Activated CD4-positive, alpha-beta memory T cell treated with anti-CD3 and anti-CD28 coated beads, Interleukin-2, amount 10 ng/mL, durations not matched to agents 7 days and 5 days (primary cell): ENCODE results near the gene PRKN. TPM values are rescaled to one million over a fixed set of nuclear protein-coding genes. Genes with fewer than 3 reads are reported as not detected.

Experiments used
- CTCF ChIA-PET: fragments of 350-600 bp; sonication (Branson Sonifier 250); formaldehyde crosslinking; loops from one replicate; lab custom pipeline; 2021; ENCODE audit warnings: antibody characterized with exemption, inconsistent platforms; lab: Charles Lee
- POLR2A ChIA-PET: fragments of 350-600 bp; sonication (Branson Sonifier 250); formaldehyde crosslinking; loops from one replicate; lab custom pipeline; 2021; ENCODE audit warnings: antibody characterized with exemption; lab: Charles Lee
- DNase-seq: peaks from one replicate; pipeline ENCODE4 v3.0.0-alpha.2; 2020
- H3K27ac Mint-ChIP-seq: one replicate; pipeline ENCODE4 v1.8.0; 2021; ENCODE audit warnings: mild to moderate bottlenecking, mixed read lengths
- H3K27me3 Mint-ChIP-seq: one replicate; pipeline ENCODE4 v1.8.0; 2021; ENCODE audit warnings: mixed read lengths
- H3K36me3 Mint-ChIP-seq: one replicate; pipeline ENCODE4 v1.8.0; 2021; ENCODE audit warnings: low read depth, mixed read lengths
- H3K4me1 Mint-ChIP-seq: one replicate; pipeline ENCODE4 v1.8.0; 2021; ENCODE audit warnings: mixed read lengths
- H3K4me3 Mint-ChIP-seq: one replicate; pipeline ENCODE4 v1.8.0; 2021; ENCODE audit warnings: mild to moderate bottlenecking, mixed read lengths
- H3K9me3 Mint-ChIP-seq: one replicate; pipeline ENCODE4 v1.8.0; 2021; ENCODE audit warnings: mixed read lengths
- total RNA-seq, 2 experiments: library from RNA; stranded (reverse); gene quantifications; one replicate each; pipeline ENCODE4 v1.2.3, GENCODE V29; 2021

PRKN gene
- total RNA-seq, 2 experiments from 2014 or later: 0.13 to 0.43 TPM

DNA sequence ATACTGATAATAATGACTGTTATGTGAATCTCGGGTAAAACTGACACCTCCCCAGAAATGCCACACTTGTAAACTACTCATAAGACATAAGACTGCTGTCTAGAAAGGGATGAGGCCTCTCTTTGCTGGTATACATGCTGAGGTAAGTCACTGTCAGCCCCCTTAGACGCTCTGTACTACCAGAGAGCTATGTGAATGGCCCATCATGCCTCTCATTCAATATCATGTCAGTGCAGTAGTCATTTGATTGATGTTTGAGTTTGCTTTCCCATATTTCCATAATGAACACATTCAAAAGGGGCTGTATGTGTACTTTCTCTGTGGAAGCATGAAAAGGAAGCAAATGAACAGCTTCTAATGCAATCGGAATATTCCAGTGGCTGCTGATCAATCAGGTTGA lies 1334.3 kb downstream of the PRKN start:
- H3K36me3 Mint-ChIP-seq: no peaks in the 10 kb centered on the region
- H3K27ac Mint-ChIP-seq: no peak overlapping the region
- no peaks in the 10 kb centered on the region for H3K9me3 Mint-ChIP-seq
- no peak overlapping the region for H3K4me3 Mint-ChIP-seq
- no peaks in the 10 kb centered on the region for H3K4me1 Mint-ChIP-seq
- POLR2A ChIA-PET: interaction anchor here (0.6 to 1.7 kb wide), 3 partner anchors 25 to 273 kb away, joined by 3 to 5 read pairs (median 4); partner anchors contain the start of gene AGPAT4
- DNase-seq: no peak
- H3K27me3 Mint-ChIP-seq: peaks cover 29% of the 10 kb centered on the region
- CTCF ChIA-PET: interaction anchor here (0.7 to 2.5 kb wide), 7 partner anchors 9 to 463 kb away, joined by 3 to 13 read pairs (median 4); no protein-coding TSS in a partner anchor

DNA sequence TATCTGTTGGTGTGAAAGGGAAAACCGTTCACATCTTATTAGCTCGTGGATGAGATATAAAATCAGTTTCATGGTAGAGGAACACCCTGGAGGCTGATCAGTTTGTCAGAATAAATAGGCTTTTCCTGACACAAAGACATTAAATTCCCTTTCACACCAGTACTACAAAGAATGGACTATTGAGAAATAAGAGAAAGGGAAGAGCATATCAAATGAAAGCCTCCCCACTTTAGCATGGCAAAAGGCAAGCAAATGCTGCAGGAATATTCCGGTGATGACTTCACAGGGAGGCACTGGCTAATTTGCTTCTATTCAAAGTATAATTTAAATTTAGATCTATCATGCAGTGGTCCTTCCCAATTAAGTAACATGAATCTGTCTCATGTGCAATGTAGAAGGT lies 1337.8 kb downstream of the PRKN start:
- Mint-ChIP-seq H3K4me1 (no peaks in the 10 kb centered on the region), H3K4me3 (no peak overlapping the region), H3K27me3 (no peaks in the 10 kb centered on the region), H3K36me3 (no peaks in the 10 kb centered on the region), H3K9me3 (peaks cover 3% of the 10 kb centered on the region), H3K27ac (no peak overlapping the region)
- ChIA-PET POLR2A (no interaction called here), CTCF (no interaction called here)
- DNase-seq: no peak

DNA sequence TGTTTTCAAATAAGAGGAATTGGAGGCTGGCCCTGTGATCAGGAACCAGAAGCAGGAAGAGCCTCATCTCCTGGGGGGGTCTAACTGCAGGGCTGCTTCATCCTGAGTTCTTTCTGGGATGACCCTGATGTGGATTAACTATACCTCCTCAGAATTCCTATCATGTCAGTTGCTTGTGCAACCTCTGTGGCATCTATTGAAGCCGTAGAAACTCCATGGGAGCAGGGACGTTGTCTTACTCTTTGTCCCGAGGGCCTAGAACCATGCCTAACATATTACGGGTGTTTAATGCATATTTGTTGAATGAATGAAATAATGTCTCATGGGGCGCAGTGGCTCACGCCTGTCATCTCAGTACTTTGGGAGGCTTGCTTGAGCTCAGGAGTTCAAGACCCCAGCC lies 1343.6 kb downstream of the PRKN start:
- no peaks in the 10 kb centered on the region for H3K4me1 Mint-ChIP-seq
- no peaks in the 10 kb centered on the region for H3K36me3 Mint-ChIP-seq
- no peak for DNase-seq
- CTCF ChIA-PET: no interaction called here
- peaks cover 3% of the 10 kb centered on the region for H3K9me3 Mint-ChIP-seq
- no peak overlapping the region for H3K27ac Mint-ChIP-seq
- H3K4me3 Mint-ChIP-seq: no peak overlapping the region
- POLR2A ChIA-PET: no interaction called here
- no peaks in the 10 kb centered on the region for H3K27me3 Mint-ChIP-seq

DNA sequence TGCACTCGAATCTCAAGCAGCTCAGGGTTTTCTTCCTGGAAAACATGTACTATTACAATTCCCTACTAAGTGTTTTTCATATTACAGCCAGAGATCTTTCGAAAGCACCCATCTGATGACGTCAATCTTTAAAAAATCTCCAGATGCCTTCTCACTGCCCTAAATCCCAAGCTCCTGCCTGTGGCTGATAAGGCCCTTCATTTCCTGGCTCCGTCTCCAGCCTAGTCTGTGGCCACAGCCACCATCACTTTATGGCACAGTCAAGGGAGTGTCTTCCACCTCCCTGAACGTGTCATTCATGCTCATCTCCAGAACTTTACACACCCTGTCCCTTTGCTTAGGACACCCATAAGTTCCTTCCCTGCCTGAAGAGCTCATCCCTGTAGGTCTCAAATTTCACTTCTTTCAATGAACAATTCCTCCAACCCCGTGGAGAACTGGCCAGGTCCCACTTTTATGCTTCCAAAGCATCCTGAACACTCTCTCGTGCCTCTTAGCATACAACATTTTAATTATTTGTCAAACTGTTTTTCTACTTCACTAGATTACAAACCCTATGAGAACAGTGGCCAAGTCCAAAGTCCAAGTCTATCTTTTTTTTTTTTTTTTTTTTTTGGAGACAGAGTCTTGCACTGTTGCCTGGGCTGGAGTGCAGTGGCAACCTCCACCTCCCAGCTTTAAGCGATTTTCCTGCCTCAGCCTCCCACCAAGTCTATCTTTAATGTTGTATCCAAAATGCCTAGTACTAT lies 1347.6 kb downstream of the PRKN start:
- Mint-ChIP-seq H3K4me1 (no peaks in the 10 kb centered on the region), H3K27me3 (no peaks in the 10 kb centered on the region), H3K27ac (no peak overlapping the region), H3K9me3 (no peaks in the 10 kb centered on the region), H3K36me3 (no peaks in the 10 kb centered on the region), H3K4me3 (no peak overlapping the region)
- no peak for DNase-seq
- CTCF ChIA-PET: interaction anchor here (0.7 to 1.6 kb wide), 2 partner anchors 9 to 496 kb away, joined by 3 to 9 read pairs; no protein-coding TSS in a partner anchor
- POLR2A ChIA-PET: interaction anchor here (0.6 kb wide), 1 partner anchor 19 kb away, joined by 3 read pairs; no protein-coding TSS in a partner anchor

DNA sequence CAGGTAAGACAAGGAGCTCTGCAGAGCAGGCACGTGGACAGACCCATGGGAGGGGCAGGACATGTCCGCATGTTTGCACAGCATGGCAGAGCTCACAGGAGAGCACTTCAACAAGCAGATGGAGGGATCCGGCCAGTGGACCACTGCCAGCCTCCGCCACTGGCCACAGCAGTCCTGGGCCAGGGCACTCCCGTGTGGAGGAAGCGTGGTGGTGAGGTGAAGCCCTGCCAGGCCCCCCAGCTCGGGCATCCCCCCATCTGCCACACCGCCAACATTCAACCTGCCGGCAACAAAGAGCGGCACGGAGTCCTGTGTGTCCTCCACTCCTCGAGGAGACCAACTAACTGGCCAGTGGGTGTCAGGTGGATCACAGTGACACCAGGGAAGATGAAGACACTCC lies 1349.5 kb downstream of the PRKN start:
- no peaks in the 10 kb centered on the region for H3K4me1 Mint-ChIP-seq
- POLR2A ChIA-PET: no interaction called here
- CTCF ChIA-PET: no interaction called here
- no peaks in the 10 kb centered on the region for H3K9me3 Mint-ChIP-seq
- H3K27ac Mint-ChIP-seq: no peak overlapping the region
- no peak for DNase-seq
- H3K27me3 Mint-ChIP-seq: no peaks in the 10 kb centered on the region
- no peak overlapping the region for H3K4me3 Mint-ChIP-seq
- no peaks in the 10 kb centered on the region for H3K36me3 Mint-ChIP-seq

DNA sequence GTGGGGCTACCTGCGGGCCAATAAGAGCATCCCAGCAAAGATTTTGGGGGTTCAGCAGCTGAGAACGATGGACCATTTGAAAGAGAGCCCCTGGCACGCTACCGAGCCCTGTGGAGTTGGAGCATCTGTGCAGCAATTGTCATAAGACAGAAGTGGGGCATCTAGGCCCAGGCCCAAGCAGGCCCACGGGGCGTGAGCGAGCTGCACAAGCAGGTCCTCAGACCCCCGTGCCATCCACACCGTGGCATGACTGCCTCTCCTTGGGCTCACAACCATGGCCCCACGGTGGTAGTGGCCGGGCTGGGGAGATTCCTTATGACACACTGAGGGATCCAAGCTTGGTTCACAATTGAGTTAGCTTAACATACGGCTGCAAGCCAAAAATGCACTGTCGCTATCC lies 1350.5 kb downstream of the PRKN start:
- no peak overlapping the region for H3K4me3 Mint-ChIP-seq
- DNase-seq: no peak
- no peaks in the 10 kb centered on the region for H3K36me3 Mint-ChIP-seq
- ChIA-PET POLR2A (no interaction called here), CTCF (interaction anchor here (1.2 to 8.0 kb wide), 2 partner anchors 14 to 448 kb away, joined by 3 to 363 read pairs; no protein-coding TSS in a partner anchor)
- no peaks in the 10 kb centered on the region for H3K27me3 Mint-ChIP-seq
- H3K9me3 Mint-ChIP-seq: no peaks in the 10 kb centered on the region
- H3K27ac Mint-ChIP-seq: no peak overlapping the region
- H3K4me1 Mint-ChIP-seq: no peaks in the 10 kb centered on the region

DNA sequence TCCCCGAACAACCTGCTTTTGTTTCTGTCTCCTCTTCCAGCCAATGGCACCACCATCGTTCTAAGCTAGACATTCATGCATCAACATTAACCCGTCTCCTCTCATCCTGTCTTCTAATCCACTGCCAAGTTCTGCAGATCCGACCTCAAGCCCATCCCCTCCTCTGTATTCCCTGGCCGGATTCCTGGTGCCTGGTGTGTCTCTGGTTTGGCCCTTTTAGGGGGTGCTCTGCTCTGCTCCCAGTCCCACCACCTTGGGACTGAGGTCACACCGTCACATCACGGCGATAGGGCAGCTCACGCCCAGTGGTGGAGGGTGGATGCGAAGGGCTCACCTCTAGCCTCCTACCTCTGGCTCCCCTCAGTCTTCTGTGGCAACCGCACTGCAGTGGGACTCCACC lies 1351.2 kb downstream of the PRKN start:
- Mint-ChIP-seq H3K27me3 (no peaks in the 10 kb centered on the region), H3K9me3 (no peaks in the 10 kb centered on the region), H3K27ac (no peak overlapping the region), H3K4me3 (no peak overlapping the region), H3K4me1 (no peaks in the 10 kb centered on the region), H3K36me3 (no peaks in the 10 kb centered on the region)
- no peak for DNase-seq
- ChIA-PET POLR2A (no interaction called here), CTCF (interaction anchor here (8.0 kb wide), 1 partner anchor 447 kb away, joined by 363 read pairs; no protein-coding TSS in a partner anchor)

DNA sequence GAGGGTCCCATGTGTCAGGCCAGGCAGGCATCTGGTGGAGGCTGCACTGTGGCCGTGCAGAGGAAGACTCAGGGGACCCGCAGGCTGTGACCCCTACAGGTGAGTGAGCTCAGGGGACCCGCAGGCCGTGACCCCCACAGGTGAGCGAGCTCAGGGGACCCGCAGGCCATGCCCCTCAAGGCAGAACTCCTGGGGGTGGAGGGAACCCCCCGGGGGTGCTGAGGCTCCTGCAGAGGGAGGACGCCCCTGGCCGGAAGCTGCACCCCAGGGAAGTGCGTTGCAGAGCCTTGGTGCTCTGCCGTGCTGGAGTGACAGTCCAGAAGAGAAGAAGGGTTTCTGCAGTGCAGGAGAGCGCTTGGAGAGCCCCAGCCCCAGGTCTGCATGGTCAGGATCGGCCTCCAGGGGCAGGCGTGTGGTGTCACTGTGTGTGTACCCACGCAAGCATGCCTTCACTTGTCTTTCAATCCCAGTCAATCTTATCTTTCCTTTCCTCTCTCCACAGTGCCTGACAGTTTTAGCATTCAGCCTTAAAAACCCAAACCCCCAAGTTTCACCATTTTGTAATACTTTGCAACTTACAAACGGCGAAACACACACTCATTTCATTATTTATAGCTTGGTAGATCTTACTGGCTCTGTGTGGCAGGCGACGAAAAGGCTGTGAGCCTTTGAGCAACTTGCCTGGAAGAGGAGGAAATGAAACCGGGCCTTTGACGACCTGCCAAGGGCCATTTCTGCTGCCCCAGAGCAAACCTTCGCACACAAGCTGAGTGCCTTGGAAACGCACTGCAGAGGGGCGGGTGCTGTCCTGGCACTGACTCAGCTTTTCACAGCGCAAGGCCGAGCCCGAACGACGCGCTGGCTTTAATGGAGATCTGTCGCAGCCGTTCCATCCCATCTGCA lies 1352.3 kb downstream of the PRKN start:
- Mint-ChIP-seq H3K27me3 (no peaks in the 10 kb centered on the region), H3K27ac (no peak overlapping the region), H3K4me3 (no peak overlapping the region), H3K9me3 (no peaks in the 10 kb centered on the region), H3K4me1 (no peaks in the 10 kb centered on the region), H3K36me3 (no peaks in the 10 kb centered on the region)
- ChIA-PET CTCF (interaction anchor here (8.0 kb wide), 1 partner anchor 446 kb away, joined by 363 read pairs; no protein-coding TSS in a partner anchor), POLR2A (no interaction called here)
- DNase-seq: no peak

DNA sequence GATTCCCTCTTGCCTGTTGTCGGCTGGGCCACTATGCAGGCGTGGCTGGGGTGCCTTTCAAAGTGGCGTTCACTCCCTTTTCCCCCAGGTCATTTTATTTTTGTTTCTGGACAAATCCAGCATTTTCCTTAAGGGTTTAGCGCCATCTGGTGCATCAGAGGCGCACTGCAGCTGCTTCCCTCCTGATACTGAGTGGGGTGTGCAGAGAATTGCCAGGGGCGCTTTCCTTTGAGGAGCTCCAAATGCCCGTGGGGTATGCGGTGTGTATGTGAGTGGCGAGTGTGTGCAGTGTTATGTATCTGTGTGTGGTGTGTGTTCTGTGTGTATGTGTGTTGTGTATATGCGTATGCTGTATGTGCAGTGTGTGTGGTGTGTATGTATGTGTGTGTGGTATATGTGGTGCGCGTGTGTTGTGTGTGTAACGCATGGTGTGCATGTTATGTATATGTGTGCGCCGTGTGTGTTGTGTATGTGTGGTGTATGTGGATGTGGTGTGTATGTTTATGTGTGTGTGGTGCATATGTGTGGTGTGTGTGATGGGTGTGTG lies 1353.6 kb downstream of the PRKN start:
- DNase-seq: peak; percentile 62
- H3K36me3 Mint-ChIP-seq: no peaks in the 10 kb centered on the region
- ChIA-PET POLR2A (no interaction called here), CTCF (interaction anchor here (0.6 to 8.0 kb wide), 24 partner anchors 9 to 854 kb away, joined by 3 to 363 read pairs (median 3); partner anchors contain the start of gene MAP3K4)
- no peak overlapping the region for H3K27ac Mint-ChIP-seq
- H3K4me1 Mint-ChIP-seq: no peaks in the 10 kb centered on the region
- no peaks in the 10 kb centered on the region for H3K27me3 Mint-ChIP-seq
- H3K4me3 Mint-ChIP-seq: no peak overlapping the region
- no peaks in the 10 kb centered on the region for H3K9me3 Mint-ChIP-seq

DNA sequence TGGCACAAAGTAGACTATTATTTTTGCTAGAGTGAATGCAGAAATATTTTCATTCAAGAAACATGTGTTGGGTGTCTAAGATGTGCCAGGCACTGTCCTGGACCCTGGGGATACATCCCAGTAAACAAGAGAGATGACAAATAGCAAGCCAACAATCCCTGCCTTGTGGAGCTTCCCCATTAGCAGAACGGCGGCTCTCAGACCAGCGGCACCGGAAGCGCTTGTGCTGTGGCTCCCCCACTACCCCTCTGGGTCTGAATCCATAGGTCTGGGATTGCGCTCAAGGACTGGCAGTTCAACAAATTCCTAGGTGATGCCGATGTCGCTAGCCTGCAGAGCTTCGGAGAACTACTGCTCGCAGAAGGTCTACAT lies 1355.2 kb downstream of the PRKN start:
- Mint-ChIP-seq H3K9me3 (no peaks in the 10 kb centered on the region), H3K27me3 (no peaks in the 10 kb centered on the region), H3K36me3 (no peaks in the 10 kb centered on the region), H3K27ac (no peak overlapping the region), H3K4me1 (no peaks in the 10 kb centered on the region), H3K4me3 (no peak overlapping the region)
- POLR2A ChIA-PET: no interaction called here
- CTCF ChIA-PET: interaction anchor here (1.0 to 8.0 kb wide), 8 partner anchors 18 to 443 kb away, joined by 3 to 363 read pairs (median 4); partner anchors contain the start of gene MAP3K4
- no peak for DNase-seq

DNA sequence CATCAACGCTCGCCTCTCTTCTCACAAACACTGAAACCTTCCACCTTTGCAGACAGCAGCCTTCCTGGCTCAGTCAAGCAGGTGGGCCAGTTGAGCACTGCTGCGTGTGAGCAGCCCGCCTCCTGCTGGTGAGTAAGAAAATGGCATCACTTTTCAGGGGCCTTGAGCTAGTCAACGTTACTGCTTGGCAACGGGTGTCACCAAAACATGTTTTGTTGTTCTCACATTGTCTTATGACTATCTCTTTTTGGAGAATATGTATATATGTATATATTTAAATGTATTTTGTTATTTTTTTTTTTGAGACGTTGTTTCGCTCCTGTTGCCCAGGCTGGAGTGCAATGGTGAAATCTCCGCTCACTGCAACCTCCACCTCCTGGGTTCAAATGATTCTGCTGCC lies 1356.7 kb downstream of the PRKN start:
- CTCF ChIA-PET: interaction anchor here (0.6 to 8.0 kb wide), 72 partner anchors 9 to 637 kb away, joined by 3 to 363 read pairs (median 5); partner anchors contain the start of genes AGPAT4 and MAP3K4
- POLR2A ChIA-PET: interaction anchor here (1.2 kb wide), 1 partner anchor 441 kb away, joined by 6 read pairs; no protein-coding TSS in a partner anchor
- no peaks in the 10 kb centered on the region for H3K4me1 Mint-ChIP-seq
- DNase-seq: peak; percentile 73
- H3K27me3 Mint-ChIP-seq: no peaks in the 10 kb centered on the region
- no peaks in the 10 kb centered on the region for H3K36me3 Mint-ChIP-seq
- no peak overlapping the region for H3K27ac Mint-ChIP-seq
- H3K4me3 Mint-ChIP-seq: no peak overlapping the region
- H3K9me3 Mint-ChIP-seq: no peaks in the 10 kb centered on the region

DNA sequence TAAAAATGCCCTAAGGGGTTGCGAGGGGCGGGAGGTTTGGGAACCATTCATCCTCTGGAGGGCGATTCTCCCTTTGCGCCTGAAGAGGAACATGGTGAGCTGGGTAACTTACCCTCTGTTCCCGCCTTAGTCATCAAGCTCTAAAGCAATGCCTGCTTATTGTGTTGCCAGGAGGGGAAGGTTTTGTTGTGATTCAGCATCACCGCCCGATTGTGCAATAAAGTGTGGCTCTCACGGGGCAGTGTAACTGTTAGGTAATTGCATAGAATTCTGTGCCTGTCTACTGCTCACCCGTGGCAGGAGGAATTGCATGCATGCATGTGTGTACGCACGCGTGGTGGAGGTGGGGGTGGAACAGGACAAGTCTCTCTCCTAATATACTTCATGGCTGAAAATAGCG lies 1358.2 kb downstream of the PRKN start:
- ChIA-PET POLR2A (no interaction called here), CTCF (interaction anchor here (4.0 kb wide), 1 partner anchor 216 kb away, joined by 59 read pairs; no protein-coding TSS in a partner anchor)
- no peaks in the 10 kb centered on the region for H3K36me3 Mint-ChIP-seq
- no peaks in the 10 kb centered on the region for H3K27me3 Mint-ChIP-seq
- DNase-seq: no peak
- H3K4me3 Mint-ChIP-seq: no peak overlapping the region
- no peak overlapping the region for H3K27ac Mint-ChIP-seq
- H3K9me3 Mint-ChIP-seq: no peaks in the 10 kb centered on the region
- H3K4me1 Mint-ChIP-seq: no peaks in the 10 kb centered on the region
